Measurements from ENCODE around the gene CLEC3B.

The CLEC3B gene

GRCh38 chr3:45026957-45027356, 854 bp downstream of the CLEC3B start:
- peak; percentile 85 for DNase-seq (ENCODE audit: low read depth)
- H3K4me3 ChIP-seq (ENCODE audit: low read length): peak overlapping the region; percentile 18
- no peak for TF ChIP-seq CTCF (conservative IDR thresholded peaks at IDR 0.05; ENCODE audit: low read length)

- no peak overlapping the region for H3K4me3 ChIP-seq (ENCODE audit: low read length)
- DNase-seq (ENCODE audit: low read depth): no peak
- TF ChIP-seq CTCF (conservative IDR thresholded peaks at IDR 0.05; ENCODE audit: low read length): no peak
These were observed 1.3 kb downstream of the CLEC3B start for GRCh38 chr3:45027441-45027840.

- no peak for TF ChIP-seq CTCF (conservative IDR thresholded peaks at IDR 0.05; ENCODE audit: low read length)
These were observed 3.1 kb downstream of the CLEC3B start for GRCh38 chr3:45029216-45029615.

GRCh38 chr3:45029661-45030060, 3.6 kb downstream of the CLEC3B start:
- peak; percentile 80 for DNase-seq (ENCODE audit: low read depth)
- H3K4me3 ChIP-seq (ENCODE audit: low read length): no peak overlapping the region
- TF ChIP-seq CTCF (conservative IDR thresholded peaks at IDR 0.05; ENCODE audit: low read length): no peak

More at GRCh38 chr3:45029216-45029615, 3.1 kb downstream of the CLEC3B start:
- H3K4me3 ChIP-seq (ENCODE audit: low read length): no peak overlapping the region
- DNase-seq (ENCODE audit: low read depth): no peak

- no peak overlapping the region for H3K4me3 ChIP-seq (ENCODE audit: low read length)
- TF ChIP-seq CTCF (conservative IDR thresholded peaks at IDR 0.05; ENCODE audit: low read length): no peak
- DNase-seq (ENCODE audit: low read depth): no peak
These were observed 5.4 kb downstream of the CLEC3B start for GRCh38 chr3:45031531-45031930.

- H3K4me3 ChIP-seq (ENCODE audit: low read length): no peak overlapping the region
- TF ChIP-seq CTCF (conservative IDR thresholded peaks at IDR 0.05; ENCODE audit: low read length): no peak
- DNase-seq (ENCODE audit: low read depth): no peak
These were observed 6.0 kb downstream of the CLEC3B start for GRCh38 chr3:45032113-45032512.

- DNase-seq (ENCODE audit: low read depth): no peak
- H3K4me3 ChIP-seq (ENCODE audit: low read length): no peak overlapping the region
- TF ChIP-seq CTCF (conservative IDR thresholded peaks at IDR 0.05; ENCODE audit: low read length): no peak
These were observed 7.7 kb downstream of the CLEC3B start for GRCh38 chr3:45033791-45034190.
